Common myeloid progenitor, CD34-positive (primary cell): ENCODE data around the gene EIF4E3. TPM values are rescaled to one million over a fixed set of nuclear protein-coding genes. Genes with fewer than 3 reads are reported as not detected.

ENCODE experiments used
- CTCF ChIA-PET: fragments of 350-600 bp; sonication (Branson Sonifier 250); formaldehyde crosslinking; loops from one replicate; lab custom pipeline; 2021; ENCODE audit warnings: antibody characterized with exemption; lab: Charles Lee
- POLR2A ChIA-PET: fragments of 350-600 bp; sonication (Branson Sonifier 250); formaldehyde crosslinking; loops from one replicate; lab custom pipeline; 2021; ENCODE audit warnings: antibody characterized with exemption; lab: Charles Lee
- DNase-seq, 3 donors: peaks; one replicate each; pipeline versions ENCODE4 v3.0.0 to v3.0.0-alpha.2; 2013
- H3K27ac ChIP-seq, 2 experiments: 1 replicate in 1 of 2; 2 replicates in 1 of 2; pipeline ENCODE4 v1.7.0; 2013; ENCODE audit warnings: inconsistent platforms in 2 of 2, low read length in 2 of 2, mild to moderate bottlenecking in 2 of 2, low read depth in 1 of 2, moderate library complexity in 1 of 2; ENCODE audit not compliant: severe bottlenecking in 2 of 2, insufficient read depth in 1 of 2, poor library complexity in 1 of 2
- H3K27me3 ChIP-seq, 5 experiments: replicated peaks in 2 of 5; 1 replicate in 3 of 5; 2 replicates in 2 of 5; pipeline versions ENCODE4 v1.6.1 to v1.7.0; 2013; ENCODE audit warnings: low read length in 4 of 5, mild to moderate bottlenecking in 2 of 5, moderate library complexity in 2 of 5, inconsistent platforms in 1 of 5; ENCODE audit not compliant: insufficient read depth in 5 of 5, control insufficient read depth in 4 of 5
- H3K36me3 ChIP-seq, 4 experiments: 1 replicate in 2 of 4; 2 replicates in 2 of 4; pipeline versions ENCODE4 v1.6.1 to v1.7.0; 2013; ENCODE audit warnings: low read length in 3 of 4, control low read depth in 1 of 4, mild to moderate bottlenecking in 1 of 4; ENCODE audit not compliant: control insufficient read depth in 4 of 4, insufficient read depth in 4 of 4
- H3K4me1 ChIP-seq, 4 experiments: 1 replicate in 3 of 4; 2 replicates in 1 of 4; pipeline versions ENCODE4 v1.6.1 to v1.7.1; 2013; ENCODE audit warnings: low read length in 3 of 4, mild to moderate bottlenecking in 3 of 4, control low read depth in 1 of 4, inconsistent platforms in 1 of 4, moderate library complexity in 1 of 4; ENCODE audit not compliant: control insufficient read depth in 4 of 4, insufficient read depth in 4 of 4; ENCODE audit errors: control extremely low read depth in 1 of 4
- H3K4me3 ChIP-seq, 7 experiments: 1 replicate in 4 of 7; 2 replicates in 3 of 7; pipeline versions ENCODE4 v1.5.1 to v1.7.0; 2013; ENCODE audit warnings: mild to moderate bottlenecking in 7 of 7, low read length in 6 of 7, moderate library complexity in 6 of 7, inconsistent platforms in 2 of 7, low read depth in 2 of 7, control low read depth in 1 of 7; ENCODE audit not compliant: insufficient read depth in 4 of 7, control insufficient read depth in 1 of 7; ENCODE audit errors: extremely low read depth in 1 of 7
- H3K9me3 ChIP-seq, 5 experiments: 1 replicate in 4 of 5; 2 replicates in 1 of 5; pipeline versions ENCODE4 v1.6.1 to v1.7.1; 2013; ENCODE audit warnings: low read length in 4 of 5, mild to moderate bottlenecking in 2 of 5, inconsistent platforms in 1 of 5, low read depth in 1 of 5, moderate library complexity in 1 of 5; ENCODE audit not compliant: control insufficient read depth in 4 of 5, insufficient read depth in 2 of 5; ENCODE audit errors: control extremely low read depth in 1 of 5
- WGBS: methylation state at CpG from one replicate; pipeline ENCODE4 v1.1.5; 2013; ENCODE audit not compliant: insufficient coverage; 5-methylcytosine and 5-hydroxymethylcytosine counted together
- polyA plus RNA-seq: library from polyadenylated mRNA; unstranded; fragments of 120-200 nt; gene quantifications from one replicate; pipeline ENCODE4 v1.2.1, GENCODE V29; 2013

EIF4E3 gene
- 36.9 TPM for polyA plus RNA-seq

DNA sequence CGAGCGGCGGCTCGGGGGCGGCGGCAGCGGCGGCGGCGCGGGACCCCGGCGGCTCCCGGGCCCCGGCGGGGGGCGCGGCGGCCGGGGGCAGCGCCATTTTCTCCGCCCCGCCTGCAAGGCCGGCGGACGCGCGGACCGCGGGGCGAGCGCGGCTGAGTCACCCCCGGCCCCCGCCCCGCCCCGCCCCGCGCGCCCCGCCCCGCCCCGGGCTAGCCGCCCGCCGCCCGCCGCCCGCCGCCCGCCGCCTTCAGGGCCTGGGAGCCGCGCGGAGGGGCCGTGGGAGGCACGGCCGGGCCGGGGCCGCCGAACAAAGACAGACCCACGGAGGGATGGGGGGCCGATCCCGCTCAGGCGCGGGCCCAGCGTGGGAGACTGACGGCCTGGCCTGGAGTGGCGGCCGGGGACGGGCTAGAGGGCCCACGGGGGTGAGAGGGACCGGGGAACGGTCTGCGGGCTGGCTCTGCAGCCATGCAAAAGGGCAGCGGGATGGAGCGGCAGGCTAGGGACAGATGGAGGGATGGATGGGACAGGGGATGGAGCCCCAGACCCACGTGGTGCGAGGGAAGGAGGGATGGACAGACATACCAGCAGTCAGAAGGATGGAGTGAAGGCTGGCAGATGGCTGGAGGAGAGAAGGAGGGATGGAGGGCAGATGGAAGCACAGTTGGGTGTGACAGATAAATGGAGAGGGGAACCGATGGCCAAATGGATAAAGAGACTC, at the start of gene EIF4E3:
Gene EIF4E3 (minus strand): TSS at position 132 of the 721 bp plus-strand sequence. CDS start 35 bp downstream, at position 97.
- H3K9me3 ChIP-seq: no peaks in the 10 kb centered on the region
- no peak within 1 kb of the TSS for H3K27ac ChIP-seq
- H3K4me3 ChIP-seq: peak within 1 kb of the TSS; percentile 69 to 94 (median 88)
- ChIA-PET POLR2A (interaction anchor here (1.0 kb wide), 1 partner anchor 8 kb away, joined by 3 read pairs; no protein-coding TSS in a partner anchor), CTCF (interaction anchor here (1.0 to 9.1 kb wide), 3 partner anchors 25 to 1097 kb away, joined by 3 to 97 read pairs (median 3); no protein-coding TSS in a partner anchor)
- H3K4me1 ChIP-seq: peaks cover 13 to 58% (median 27%) of the 10 kb centered on the region in 4 experiments
- H3K27me3 ChIP-seq: peaks cover 0 to 9% (median 0%) of the 10 kb centered on the region in 5 experiments
- 2% methylated on average over 49 of the region's 80 CpGs for WGBS
- H3K36me3 ChIP-seq: no peaks in the 10 kb centered on the region
- DNase-seq: peak; percentile 34 to 71 (median 65)

DNA sequence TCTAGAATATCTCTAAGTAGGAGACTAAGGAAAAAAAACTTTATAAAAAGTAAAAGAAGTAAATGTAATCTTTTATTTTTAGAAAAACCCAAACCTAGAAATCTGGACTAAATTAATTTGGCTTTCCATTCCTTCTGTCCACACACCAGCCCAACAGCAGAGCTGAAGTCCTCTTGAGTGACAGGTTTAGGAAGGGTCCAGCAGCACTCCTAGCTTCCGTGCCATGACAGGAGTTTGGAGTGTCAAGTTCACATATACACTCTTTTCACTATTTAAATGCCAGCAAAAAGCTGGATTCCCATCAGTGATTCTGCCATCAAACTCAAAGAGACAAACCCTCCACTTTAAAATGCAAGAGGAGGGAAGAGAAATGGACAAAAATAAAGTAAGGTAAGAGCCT, 46.7 kb upstream of the EIF4E3 start:
- no peak for DNase-seq
- Histone ChIP-seq H3K27me3 (no peaks in the 10 kb centered on the region), H3K36me3 (peaks cover 0 to 25% (median 0%) of the 10 kb centered on the region in 4 experiments), H3K4me3 (no peak overlapping the region), H3K9me3 (no peaks in the 10 kb centered on the region), H3K4me1 (peaks cover 0 to 6% (median 0%) of the 10 kb centered on the region in 4 experiments), H3K27ac (no peak overlapping the region)
- ChIA-PET POLR2A (no interaction called here), CTCF (no interaction called here)
- no CpG with 5 or more reads among the region's 1 CpG for WGBS

DNA sequence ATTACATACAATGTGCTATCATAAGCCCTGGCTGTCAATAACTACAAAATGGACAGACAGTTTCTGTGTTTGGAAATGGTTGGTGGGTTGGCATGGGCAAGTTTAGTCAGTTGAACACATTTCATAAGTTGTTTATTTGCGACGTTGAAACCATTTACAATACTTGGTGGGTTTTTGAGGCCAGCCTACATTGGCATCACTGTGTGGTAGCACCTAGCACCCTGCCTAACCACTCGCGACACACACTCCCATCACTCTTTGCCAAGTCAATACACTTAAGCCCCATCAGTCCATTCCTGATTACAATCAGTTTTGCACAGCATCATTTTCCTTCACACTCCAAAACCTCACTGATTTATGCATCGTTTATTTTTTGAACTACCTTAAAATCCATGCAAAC, 45.9 kb upstream of the EIF4E3 start:
- H3K4me1 ChIP-seq: peaks cover 0 to 2% (median 0%) of the 10 kb centered on the region in 4 experiments
- ChIA-PET CTCF (no interaction called here), POLR2A (interaction anchor here (0.6 kb wide), 1 partner anchor 959 kb away, joined by 3 read pairs; no protein-coding TSS in a partner anchor)
- no peaks in the 10 kb centered on the region for H3K9me3 ChIP-seq
- WGBS: 100% methylated on average over 4 of the region's 5 CpGs
- H3K4me3 ChIP-seq: no peak overlapping the region
- H3K27me3 ChIP-seq: no peaks in the 10 kb centered on the region
- no peak overlapping the region for H3K27ac ChIP-seq
- H3K36me3 ChIP-seq: peaks cover 0 to 25% (median 0%) of the 10 kb centered on the region in 4 experiments
- no peak for DNase-seq

DNA sequence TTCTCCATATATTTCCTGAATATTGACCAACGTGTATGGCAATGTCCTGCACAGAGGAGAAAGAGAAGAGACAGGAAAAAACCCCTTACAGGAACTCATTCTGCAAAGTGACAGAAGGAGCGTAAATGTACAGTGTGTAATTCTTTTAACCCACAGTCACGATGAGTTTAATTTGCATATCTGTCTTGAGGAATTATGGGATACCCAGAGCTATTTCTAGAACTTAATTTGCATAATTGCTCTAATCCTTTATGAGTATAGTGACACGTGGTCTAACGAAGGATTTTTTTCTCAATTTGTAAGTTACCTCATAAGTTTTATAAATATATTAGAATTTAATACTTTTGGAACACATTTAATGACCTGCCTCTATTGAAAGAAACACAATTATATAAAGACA, 38.2 kb upstream of the EIF4E3 start:
- 82% methylated on average over 2 of the region's 5 CpGs for WGBS
- no peak overlapping the region for H3K4me3 ChIP-seq
- H3K9me3 ChIP-seq: no peaks in the 10 kb centered on the region
- DNase-seq: no peak
- CTCF ChIA-PET: interaction anchor here (0.6 to 1.8 kb wide), 2 partner anchors 9 to 80 kb away, joined by 3 to 6 read pairs; no protein-coding TSS in a partner anchor
- peaks cover 0 to 4% (median 1%) of the 10 kb centered on the region in 4 experiments for H3K4me1 ChIP-seq
- no peaks in the 10 kb centered on the region for H3K36me3 ChIP-seq
- H3K27ac ChIP-seq: no peak overlapping the region
- POLR2A ChIA-PET: interaction anchor here (1.5 kb wide), 1 partner anchor 8 kb away, joined by 4 read pairs; no protein-coding TSS in a partner anchor
- peaks cover 0 to 4% (median 0%) of the 10 kb centered on the region in 5 experiments for H3K27me3 ChIP-seq

DNA sequence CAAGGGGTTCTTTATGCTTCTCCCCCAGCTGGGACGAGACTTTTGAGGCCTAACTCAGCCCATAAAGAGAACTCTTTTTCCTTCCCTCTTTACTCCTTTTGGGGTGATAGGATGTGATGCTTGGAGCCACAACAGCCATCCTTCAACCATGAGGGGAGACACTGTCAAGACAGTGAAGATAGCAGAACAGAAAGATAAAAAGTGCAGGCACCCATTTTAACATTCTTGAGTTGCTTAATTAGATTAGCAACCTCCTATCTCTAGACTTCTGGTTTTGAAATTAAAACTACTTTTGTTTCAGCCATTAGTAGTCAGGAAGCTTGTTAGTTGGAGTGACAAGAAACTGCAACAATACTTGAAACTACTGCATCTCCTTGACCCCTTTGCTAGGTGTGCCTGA, 34.9 kb upstream of the EIF4E3 start:
- Histone ChIP-seq H3K27ac (no peak overlapping the region), H3K36me3 (no peaks in the 10 kb centered on the region), H3K9me3 (no peaks in the 10 kb centered on the region), H3K4me1 (peaks cover 0 to 9% (median 3%) of the 10 kb centered on the region in 4 experiments), H3K4me3 (no peak overlapping the region), H3K27me3 (peaks cover 0 to 9% (median 1%) of the 10 kb centered on the region in 5 experiments)
- POLR2A ChIA-PET: interaction anchor here (0.7 kb wide), 1 partner anchor 10 kb away, joined by 3 read pairs; no protein-coding TSS in a partner anchor
- CTCF ChIA-PET: interaction anchor here (1.2 to 2.2 kb wide), 3 partner anchors 9 to 28 kb away, joined by 3 to 5 read pairs (median 3); no protein-coding TSS in a partner anchor
- DNase-seq: no peak
- no CpG with 5 or more reads among the region's 1 CpG for WGBS

DNA sequence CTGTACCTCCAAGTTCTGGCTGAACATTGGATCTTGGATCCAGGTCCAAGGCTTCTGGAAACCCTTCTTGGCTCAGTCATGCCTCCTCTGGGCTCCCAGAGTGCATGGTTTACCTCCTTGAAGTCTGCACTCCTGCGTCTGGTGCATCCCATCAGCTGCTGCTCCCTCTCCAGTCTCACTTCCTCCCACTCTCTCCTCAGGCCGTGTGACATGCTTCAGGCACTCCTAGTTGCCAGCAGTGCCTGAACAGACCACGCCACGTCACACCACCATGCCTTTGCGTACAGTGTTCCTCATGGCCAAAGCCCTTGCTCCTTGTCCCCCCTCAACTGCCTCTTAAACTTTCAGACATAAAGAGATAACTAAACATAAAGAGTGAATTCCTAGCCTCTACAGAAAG, 34.2 kb upstream of the EIF4E3 start:
- H3K27ac ChIP-seq: no peak overlapping the region
- ChIA-PET CTCF (interaction anchor here (1.5 kb wide), 1 partner anchor 10 kb away, joined by 3 read pairs; no protein-coding TSS in a partner anchor), POLR2A (interaction anchor here (0.7 kb wide), 1 partner anchor 9 kb away, joined by 3 read pairs; no protein-coding TSS in a partner anchor)
- H3K4me1 ChIP-seq: peaks cover 0 to 17% (median 7%) of the 10 kb centered on the region in 4 experiments
- 72% methylated on average over 4 of the region's 5 CpGs for WGBS
- no peaks in the 10 kb centered on the region for H3K9me3 ChIP-seq
- no peak for DNase-seq
- H3K36me3 ChIP-seq: no peaks in the 10 kb centered on the region
- H3K27me3 ChIP-seq: peaks cover 0 to 9% (median 3%) of the 10 kb centered on the region in 5 experiments
- no peak overlapping the region for H3K4me3 ChIP-seq
